UCSD-AML1 (cell line): Measurements from ENCODE around the gene OLFM1.
"Not testable (repeated sequence)": the region's sequence is repeated elsewhere in the genome, so short reads cannot be mapped to it uniquely, and the experiment has no call there.

Experiments
- DNase-seq: peaks from one replicate; lab custom pipeline; 2025; ENCODE audit not compliant: unreplicated experiment; lab: John Stamatoyannopoulos, UW

Gene OLFM1

DNA sequence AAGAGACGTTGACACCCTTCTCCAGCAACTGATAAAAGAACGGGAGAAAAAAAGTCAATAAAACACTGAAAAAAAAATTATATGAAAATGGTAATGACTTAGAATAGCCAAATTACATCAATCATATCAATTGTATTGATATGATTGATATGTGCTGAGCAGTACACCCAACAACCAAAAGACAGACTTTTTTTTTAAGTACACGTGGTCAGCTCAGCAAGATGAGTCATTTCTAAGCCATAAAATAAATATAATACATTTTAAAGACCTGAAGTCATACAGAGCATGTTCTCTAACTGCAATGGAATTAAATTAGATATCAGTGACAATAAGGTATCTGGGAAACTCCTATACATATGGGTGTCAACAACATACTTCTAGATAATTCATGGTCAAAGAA lies 30.9 kb upstream of the OLFM1 start:
- DNase-seq = no peak

DNA sequence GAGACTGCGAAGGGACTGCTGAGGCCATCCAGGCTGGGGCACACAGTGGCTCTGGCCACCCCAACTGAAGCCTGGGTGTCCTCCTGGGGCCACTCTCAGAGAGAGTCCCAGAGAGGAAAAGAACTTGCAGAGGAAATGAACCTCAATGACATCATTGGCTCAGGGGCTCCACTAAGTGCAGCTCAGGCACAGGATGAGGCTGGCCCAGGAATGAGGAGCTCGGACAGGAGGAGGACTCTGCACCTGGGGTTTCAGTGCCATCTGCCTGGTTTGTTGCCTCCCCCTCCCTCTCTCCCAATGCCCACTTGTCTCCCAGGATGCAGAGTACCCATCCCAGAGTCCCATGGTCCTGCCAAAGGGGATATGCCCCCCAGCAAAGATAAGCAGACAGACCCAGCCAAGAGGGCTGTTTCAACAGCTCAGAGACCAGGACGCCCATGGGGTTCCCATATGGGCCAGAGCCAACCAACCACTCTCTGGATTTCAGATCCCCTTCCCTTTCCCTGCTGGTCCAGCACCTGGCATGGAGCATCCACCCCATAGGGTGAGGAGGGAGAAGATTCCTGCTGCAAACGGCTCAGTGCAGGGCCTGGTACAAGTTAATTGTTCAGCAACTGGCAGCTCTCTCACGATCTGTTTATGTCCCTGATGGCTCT lies 26.9 kb upstream of the OLFM1 start:
- DNase-seq = no peak

DNA sequence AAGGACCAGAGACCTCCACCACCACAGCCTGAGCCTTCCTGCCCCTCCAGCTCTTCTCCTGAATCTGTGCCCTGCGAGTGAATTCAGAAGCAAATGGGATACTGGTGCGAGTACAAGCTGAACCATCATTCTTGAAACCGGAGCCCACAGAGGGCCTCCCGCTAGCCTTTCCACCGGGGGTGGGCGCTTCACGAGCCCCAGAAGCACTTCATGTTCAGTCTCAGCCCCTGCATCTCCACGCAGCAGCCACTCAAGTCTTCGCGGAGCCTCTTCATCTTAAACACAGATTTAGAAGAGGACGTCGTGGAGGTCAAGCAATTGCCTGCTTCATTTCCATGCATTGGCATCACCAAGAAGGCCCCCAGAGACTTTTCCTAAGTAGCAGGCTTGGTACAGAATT lies 26.0 kb upstream of the OLFM1 start:
- no peak for DNase-seq

DNA sequence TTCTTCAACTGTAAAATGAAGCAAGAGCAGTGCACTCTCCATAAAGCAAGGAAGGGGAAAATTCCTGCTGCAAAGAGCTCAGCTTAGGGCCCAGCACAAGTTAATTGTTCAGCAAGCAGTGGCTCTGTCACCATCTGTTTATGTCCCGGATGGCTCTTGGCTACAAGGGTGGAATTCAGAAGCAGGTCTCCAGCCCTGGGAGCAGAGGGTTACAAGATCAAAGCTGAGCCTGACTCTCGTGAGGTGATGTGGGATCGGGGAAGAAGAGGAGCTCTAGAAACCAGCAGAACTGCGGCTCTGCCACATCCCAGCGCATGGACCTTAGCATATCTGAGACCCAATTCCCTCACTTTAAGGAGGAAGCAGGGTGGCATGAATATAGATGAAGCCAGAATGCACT lies 25.2 kb upstream of the OLFM1 start:
- DNase-seq = no peak

DNA sequence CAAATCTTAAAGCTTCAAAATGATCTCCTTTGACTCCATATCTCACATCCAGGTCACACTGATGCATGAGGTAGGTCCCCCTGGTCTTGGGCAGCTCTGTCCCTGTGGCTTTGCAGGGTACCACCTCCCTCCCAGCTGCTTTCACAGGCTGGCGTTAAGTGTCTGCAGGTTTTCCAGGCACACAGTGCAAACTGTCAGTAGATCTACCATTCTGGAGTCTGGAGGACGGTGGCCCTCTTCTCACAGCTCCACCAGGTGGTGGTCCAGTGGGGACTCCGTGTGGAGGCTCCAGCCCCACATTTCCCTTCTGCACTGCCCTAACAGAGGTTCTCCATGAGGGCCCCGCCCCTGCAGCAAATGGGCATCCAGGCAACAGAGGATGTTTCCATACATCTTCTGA lies 24.0 kb upstream of the OLFM1 start:
- DNase-seq = not testable (repeated sequence)

DNA sequence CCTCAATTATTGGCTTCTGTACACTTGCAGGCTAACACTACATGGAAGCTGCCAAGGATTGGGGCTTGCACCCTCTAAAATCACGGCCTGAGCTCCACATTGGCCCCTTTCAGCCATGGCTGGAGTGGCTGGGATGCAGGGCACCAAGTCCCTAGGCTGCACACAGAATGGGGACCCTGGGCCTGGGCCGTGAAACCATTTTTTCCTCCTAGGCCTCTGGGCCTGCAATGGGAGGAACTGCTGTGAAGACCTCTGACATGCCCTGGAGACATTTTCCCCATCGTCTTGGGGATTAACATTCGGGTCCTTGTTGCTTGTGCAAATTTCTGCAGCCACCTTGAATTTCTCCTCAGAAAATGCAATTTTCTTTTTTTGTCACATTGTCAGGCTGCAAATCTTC lies 23.6 kb upstream of the OLFM1 start:
- not testable (repeated sequence) for DNase-seq

DNA sequence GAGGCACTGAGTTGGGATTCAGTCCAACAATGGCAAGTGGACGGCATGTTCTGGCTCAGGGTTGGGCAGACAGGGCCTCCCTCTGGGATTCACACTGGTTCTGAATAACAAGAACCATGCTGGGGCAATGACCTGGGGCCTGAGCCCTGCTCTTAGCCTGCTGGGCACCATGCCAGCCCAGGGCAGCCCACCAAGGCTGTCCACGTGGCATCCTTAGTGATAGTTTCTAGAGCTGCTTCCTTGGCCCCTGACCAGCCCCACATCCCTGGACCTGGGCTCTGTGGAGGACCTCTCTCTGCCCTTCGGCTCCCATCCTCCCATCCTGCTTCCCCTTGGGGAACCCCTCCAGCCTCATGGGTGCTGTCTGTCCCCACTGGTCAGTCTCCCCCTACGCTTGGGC lies 22.3 kb upstream of the OLFM1 start:
- DNase-seq = no peak

DNA sequence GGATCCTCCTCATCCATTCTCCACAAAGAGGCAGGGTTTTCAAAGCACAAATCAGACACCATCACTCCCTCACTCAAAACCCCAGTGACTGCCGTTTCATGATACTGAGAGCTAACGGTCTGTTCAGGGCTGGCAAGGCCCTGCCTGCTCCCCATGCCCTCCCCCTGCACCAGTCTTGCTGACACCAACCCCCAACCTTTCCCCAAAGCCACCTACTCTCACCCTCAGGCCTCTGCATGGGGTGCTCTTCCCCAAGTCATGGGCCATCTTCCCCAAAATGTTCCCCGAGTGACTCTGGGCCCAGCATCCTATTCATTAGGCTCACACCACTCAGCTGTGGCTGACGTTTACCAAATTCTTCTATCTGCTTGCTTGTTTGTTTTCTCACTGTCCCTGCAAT lies 21.7 kb upstream of the OLFM1 start:
- DNase-seq = no peak

DNA sequence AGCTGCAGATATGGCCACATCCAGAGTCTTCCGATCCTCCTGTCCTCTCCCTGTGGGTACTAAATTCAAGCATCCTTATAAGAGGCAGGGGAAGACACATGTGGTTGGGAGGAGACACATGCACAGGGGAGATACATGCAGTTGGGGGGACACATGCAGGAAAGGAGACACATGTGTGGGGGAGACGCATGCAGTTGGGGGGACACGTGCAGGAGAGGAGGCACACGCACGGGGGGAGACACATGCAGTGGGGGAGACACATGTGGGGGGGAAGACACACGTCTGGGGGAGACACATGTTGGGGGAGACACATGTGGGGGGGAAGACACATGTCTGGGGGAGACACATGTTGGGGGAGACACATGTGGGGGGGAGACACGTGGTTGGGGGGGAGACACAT lies 21.2 kb upstream of the OLFM1 start:
- no peak for DNase-seq

DNA sequence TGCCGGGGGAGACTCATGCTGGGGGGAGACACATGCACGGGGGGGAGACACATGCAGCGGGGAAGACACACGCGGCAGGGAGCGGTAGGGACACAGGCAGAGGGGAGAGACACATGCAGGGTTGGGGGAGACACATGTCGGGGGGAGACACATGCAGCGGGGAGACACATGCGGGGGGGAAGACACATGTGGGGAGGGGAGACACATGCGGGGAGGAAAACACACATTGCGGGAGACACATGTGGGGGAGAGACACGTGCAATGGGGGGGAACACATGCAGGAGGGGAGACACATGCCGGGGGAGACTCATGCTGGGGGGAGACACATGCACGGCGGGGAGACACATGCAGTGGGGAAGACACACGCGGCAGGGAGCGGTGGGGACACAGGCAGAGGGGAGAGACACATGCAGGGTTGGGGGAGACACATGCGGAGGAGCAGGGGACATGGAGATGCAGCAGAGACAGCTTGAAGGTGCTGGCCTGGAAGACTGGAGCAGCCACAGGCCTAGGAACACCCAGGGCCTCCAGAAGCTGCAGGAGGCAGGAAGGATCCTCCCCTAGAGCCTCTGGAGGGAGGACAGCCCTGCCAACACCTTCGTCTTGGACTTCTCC lies 20.3 kb upstream of the OLFM1 start:
- DNase-seq = no peak

DNA sequence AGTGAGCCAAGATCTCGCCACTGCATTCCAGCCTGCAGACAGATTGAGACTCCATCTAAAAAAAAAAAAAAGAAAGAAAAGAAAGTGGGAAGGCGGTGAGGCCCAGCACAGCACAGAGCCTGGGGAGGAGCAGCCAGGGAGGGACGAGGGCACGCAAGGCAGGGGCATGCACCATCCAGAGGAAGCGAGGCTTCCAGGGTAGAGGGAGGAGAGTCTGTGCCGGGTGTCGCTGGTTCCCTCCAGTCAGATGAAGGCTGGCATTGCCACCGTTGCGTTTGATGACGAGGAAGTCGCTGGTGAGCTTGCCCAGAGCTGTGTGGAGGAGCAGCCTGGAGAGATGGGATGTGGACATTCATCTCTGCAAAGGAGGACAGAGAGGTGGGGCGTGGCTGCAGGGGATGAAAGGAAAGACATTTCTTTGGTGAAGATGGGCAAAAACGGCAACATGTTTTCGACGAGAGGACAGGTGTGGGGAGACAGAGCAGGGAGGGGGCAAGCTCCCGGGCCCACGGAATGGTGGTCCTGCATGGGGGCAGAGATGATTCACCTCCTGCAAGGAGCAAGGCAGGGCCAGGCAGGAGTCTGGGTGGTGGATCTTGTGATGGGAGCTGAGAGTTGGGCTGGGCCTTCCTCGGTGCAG lies 18.6 kb upstream of the OLFM1 start:
- no peak for DNase-seq

DNA sequence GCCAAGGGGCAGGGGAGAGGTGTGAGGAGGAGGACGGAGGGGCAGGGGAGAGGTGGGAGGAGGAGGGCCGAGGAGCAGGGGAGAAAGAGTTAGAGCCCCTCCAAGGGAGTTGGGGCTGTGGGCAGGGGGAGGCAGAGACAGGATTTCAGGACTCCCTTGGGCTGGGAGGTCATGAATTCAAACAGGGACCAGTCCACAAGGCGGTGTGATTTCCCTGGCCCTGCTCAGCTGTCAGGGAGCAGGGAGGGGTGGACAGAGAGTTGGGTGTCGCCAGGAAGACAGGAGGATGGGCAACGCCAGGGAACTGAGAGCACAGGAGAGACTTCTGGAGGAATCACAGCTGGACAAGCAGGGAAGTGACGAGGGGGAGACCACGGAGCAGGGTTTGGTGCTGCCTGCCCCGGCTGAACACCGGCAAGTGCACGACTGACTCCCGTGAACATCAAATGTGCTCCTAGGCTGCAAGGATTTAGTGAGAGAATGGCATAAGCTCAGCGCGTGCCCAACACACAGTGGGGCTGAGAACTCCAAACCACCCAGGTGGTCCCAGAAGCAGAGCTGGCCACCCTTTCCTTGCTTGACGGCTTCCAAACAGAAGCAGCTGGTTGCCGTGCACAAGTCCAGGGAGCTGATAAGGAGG lies 17.8 kb upstream of the OLFM1 start:
- no peak for DNase-seq

DNA sequence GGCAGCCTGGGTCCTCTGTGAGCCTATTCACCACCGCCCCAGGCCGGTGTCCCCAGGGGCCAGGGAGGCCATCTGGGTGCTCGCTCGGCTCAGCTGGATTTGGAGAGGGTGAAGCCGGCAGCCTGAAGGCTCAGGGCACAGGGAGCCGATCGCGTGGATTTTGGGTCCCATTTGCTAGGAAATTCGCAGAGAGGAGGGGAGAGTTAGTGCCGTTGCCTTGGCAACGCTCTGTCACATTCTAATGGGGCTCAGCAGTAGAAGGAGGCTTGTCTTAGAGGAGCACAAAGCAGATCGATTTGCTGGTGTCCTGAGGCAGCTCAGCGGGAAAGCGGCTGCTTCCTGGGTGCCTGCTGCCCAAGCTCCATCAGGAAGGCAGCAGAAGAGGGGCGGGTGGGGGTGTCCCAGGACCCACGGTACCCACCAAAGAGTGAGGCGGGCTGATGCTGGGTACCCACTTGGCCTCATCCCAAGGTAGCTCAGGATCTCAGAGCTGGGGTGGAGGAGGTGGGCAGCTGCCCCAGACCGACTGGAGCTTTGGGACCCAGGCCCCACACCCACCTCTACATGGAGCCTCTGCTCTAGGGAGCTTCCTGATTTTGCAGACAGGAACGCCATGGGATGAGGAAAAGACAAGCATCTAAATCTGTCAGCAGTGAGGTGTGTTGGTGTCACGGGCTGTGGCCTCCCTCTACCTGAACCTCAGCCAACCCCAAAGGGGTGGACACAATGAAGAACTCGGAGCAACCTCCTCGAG lies 17.1 kb upstream of the OLFM1 start:
- no peak for DNase-seq

DNA sequence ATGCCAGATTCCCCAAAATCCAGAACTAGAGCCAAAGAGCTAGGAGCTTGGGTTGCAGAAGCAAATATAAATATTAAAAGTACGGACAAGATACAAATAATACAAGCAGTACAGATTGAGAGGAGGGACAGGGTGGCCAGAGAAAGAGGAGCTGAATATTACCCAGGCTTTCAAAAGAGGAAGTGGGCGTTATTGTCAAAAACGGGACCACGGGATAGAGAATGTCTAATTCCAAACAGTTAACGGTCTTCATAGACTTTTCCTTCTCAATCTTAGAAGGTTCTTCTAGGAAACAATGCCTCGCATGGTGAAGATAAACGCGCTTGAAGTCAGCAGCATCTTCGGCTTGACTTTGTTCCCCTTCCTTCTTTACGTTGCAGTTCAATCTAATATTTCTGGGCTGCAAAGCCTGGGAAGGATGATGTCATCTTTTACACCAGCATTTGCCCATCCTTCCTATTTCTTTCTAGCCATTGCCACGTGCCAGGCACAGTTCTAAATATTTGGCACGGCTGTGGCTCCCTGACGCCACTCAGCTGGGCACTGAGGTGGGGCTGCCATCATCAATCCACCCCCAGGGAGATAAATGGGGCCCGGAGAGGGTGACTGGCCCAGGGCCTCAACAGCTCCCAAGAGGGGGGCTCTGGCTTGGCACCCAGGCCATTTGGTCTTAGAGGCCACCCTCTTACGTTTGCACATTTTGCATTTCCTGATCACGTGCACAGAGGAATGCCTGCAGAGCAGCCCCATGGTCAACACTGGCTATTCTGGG lies 16.3 kb upstream of the OLFM1 start:
- DNase-seq = no peak

DNA sequence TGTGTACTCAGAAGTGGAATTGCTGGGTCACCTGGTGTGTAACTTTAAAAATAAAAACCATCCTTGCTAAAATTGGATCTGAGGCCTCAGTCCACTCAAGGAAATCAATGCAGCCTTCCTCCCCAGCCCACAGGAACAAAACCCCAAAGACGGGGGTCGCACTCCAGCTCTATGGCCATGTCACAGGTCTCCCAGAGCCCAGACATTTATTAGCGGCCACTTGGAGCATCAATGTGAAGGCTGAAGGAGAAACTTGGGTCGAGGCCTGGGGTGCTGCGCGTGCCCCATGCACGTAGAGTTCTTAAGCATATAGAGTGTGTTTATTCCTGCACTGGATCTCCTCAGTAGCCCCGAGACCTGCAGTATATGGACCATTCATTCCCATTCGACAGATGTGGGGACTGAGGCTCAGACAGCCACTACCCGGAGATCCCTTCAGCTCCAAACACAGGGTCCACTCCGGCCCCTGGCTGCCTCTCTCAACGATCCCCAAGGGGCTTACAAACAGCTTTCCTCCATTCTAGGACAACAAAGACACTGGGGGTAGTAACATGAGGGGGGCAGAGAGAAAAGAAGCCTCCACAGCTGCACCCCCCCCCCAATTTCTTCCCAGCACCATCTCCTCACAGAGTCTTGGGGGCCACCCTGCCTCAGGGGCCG lies 14.3 kb upstream of the OLFM1 start:
- DNase-seq = no peak

DNA sequence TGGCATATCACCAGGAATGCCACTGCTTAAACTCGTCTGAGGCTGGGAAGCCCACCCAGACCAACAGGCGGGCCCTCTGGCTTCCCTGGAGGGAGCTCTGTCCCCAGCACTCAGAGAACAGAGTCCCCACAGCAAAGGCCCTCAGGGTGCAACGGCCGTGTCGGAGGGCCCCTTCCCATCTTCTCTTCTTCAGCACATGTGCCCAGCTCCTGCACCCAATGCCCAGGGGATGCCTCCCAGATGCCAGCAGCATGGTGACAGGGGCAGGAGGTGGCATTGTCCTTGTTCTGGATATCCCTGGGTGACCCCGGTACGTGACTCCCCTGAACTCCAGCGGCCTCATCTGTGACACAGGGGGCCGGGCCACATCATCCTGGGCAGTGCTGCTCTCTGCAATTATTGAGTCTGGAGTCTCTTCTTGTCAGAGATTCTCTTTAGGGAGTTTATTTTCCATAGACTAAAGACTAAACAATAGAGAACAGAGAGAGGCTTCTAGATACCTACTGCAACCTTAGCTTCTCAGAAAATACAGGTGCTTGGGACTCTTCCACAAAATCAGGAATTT lies 13.6 kb upstream of the OLFM1 start:
- DNase-seq = no peak

DNA sequence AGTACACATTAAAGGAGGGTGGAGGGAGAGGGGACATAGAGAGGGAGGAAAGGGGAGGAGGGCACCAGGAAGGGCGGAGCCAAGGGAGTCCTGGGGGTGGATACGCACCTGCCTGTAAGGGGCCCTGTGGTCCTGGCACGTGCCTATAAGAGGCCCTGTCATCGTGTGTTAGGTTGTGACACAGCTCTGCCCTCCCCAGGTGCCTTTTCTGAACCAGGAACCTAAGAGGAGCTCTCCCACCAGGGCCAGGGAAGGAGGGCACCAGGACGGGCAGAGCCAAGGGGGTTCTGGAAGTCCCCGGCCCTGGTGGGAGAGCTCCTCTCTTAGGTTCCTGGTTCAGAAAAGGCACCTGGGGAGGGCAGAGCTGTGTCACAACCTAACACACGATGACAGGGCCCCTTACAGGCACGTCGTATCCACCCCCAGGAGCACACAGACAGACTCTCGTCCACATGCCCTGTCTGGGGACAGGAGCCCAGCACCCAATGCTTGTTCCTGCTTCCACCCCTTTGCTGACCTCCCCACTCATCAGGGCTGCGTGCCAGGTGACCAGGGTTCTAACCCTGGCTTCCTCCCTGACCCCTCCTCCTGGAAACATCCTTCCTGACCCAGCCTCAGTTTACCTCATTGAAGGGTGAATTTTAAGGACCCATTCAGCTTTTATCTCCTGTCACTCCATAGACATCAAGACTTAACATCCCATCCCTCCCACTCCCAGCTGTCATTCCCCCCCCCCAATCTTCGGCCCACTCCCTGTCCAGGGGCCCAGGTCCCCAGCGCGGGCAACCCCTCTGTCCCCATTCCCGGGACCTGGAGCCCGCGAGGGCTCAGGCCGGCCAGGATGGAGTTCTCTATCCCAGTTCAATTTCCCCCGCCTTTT lies 12.9 kb upstream of the OLFM1 start:
- DNase-seq = no peak

DNA sequence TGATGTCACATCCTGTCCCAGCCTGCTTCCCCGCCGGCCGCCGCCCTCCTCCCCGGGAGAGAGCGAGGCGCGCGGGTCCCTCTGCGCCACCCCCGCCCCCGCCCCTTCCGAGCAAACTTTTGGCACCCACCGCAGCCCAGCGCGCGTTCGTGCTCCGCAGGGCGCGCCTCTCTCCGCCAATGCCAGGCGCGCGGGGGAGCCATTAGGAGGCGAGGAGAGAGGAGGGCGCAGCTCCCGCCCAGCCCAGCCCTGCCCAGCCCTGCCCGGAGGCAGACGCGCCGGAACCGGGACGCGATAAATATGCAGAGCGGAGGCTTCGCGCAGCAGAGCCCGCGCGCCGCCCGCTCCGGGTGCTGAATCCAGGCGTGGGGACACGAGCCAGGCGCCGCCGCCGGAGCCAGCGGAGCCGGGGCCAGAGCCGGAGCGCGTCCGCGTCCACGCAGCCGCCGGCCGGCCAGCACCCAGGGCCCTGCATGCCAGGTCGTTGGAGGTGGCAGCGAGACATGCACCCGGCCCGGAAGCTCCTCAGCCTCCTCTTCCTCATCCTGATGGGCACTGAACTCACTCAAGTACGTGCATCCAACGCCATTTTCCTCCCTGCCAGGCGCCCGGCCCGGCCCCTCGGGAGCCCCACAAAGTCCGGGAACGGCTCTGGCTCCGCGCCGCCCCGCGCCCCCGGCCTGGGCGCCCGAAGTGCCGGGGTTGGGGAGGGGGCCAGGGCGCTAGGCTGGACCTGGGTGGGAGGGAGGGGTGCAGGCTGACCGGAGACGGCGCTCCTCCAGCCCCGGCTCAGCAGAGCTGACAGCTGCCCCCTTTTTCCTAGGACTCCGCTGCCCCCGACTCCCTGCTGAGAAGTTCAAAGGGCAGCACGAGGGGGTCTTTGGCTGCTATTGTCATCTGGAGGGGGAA lies 12.0 kb upstream of the OLFM1 start:
- DNase-seq = no peak
